ENCODE data around the gene KLF3.

GRCh38 chr4:38663801-38664705 lies at the start of gene KLF3:
- TF ChIP-seq MAX (CRISPR knock-in tag; IDR thresholded peaks at IDR 0.05): no peak
- no peak for TF ChIP-seq ADNP (tag; IDR thresholded peaks at IDR 0.05)

Measured in K562 (cell line).